Lung microvascular endothelial cell (primary cell): Measurements from ENCODE around the gene CYP2A6. TPM values are rescaled to one million over a fixed set of nuclear protein-coding genes. Genes with fewer than 3 reads are reported as not detected.
"Not testable (repeated sequence)": the region's sequence is repeated elsewhere in the genome, so short reads cannot be mapped to it uniquely, and the experiment has no call there.

Source experiments
- DNase-seq, 2 donors: peaks; one replicate each; pipeline versions ENCODE4 v3.0.0 to v3.0.0-alpha.2; 2010; ENCODE audit warnings: low read depth in 2 of 2
- total RNA-seq: library from RNA; depleted of rRNA; stranded (reverse); fragments of >200 nt; gene quantifications from 2 replicates; pipeline ENCODE4 v1.2.1, GENCODE V29; 2014

The CYP2A6 gene
- total RNA-seq, 1 donor from 2014 or later = not detected

GRCh38 chr19:40843653-40844052, 6.6 kb downstream of the CYP2A6 start:
- DNase-seq = not testable (repeated sequence)

- not testable (repeated sequence) for DNase-seq
These were observed 7.1 kb downstream of the CYP2A6 start for GRCh38 chr19:40842997-40843652.

GRCh38 chr19:40842012-40842411, 8.2 kb downstream of the CYP2A6 start:
- not testable (repeated sequence) for DNase-seq

- not testable (repeated sequence) for DNase-seq
These were observed 11.8 kb downstream of the CYP2A6 start for GRCh38 chr19:40838477-40838876.

- DNase-seq = no peak
These were observed 13.4 kb downstream of the CYP2A6 start for GRCh38 chr19:40836754-40837429.

- not testable (repeated sequence) for DNase-seq
These were observed 16.3 kb downstream of the CYP2A6 start for GRCh38 chr19:40833728-40834533.

GRCh38 chr19:40832431-40832790, 17.8 kb downstream of the CYP2A6 start:
- DNase-seq = not testable (repeated sequence)

- DNase-seq = no peak
These were observed 18.5 kb downstream of the CYP2A6 start for GRCh38 chr19:40831502-40832430.

GRCh38 chr19:40830741-40831140, 19.5 kb downstream of the CYP2A6 start:
- not testable (repeated sequence) for DNase-seq

GRCh38 chr19:40829205-40829604, 21.0 kb downstream of the CYP2A6 start:
- DNase-seq = no peak

GRCh38 chr19:40827386-40828247, 22.6 kb downstream of the CYP2A6 start:
- no peak for DNase-seq

GRCh38 chr19:40826699-40827385, 23.4 kb downstream of the CYP2A6 start:
- DNase-seq = not testable (repeated sequence)

GRCh38 chr19:40826312-40826698, 23.9 kb downstream of the CYP2A6 start:
- DNase-seq = not testable (repeated sequence)

GRCh38 chr19:40825460-40826095, 24.7 kb downstream of the CYP2A6 start:
- DNase-seq = not testable (repeated sequence)

GRCh38 chr19:40824916-40825315, 25.3 kb downstream of the CYP2A6 start:
- not testable (repeated sequence) for DNase-seq

- not testable (repeated sequence) for DNase-seq
These were observed 27.3 kb downstream of the CYP2A6 start for GRCh38 chr19:40822704-40823553.

GRCh38 chr19:40822161-40822560, 28.1 kb downstream of the CYP2A6 start:
- no peak for DNase-seq
